ENCODE data around the gene NHERF2. TPM values are rescaled to one million over a fixed set of nuclear protein-coding genes. Genes with fewer than 3 reads are reported as not detected.
A peak's percentile ranks its signal among the peaks of the same experiment; 100 is the strongest.
"Not testable (repeated sequence)": the region's sequence is repeated elsewhere in the genome, so short reads cannot be mapped to it uniquely, and the experiment has no call there.

NHERF2 gene
- polyA plus RNA-seq, 1 experiment = 107 TPM

- Histone ChIP-seq H3K27me3 (ENCODE audit: control insufficient read depth, insufficient read depth, low read length) (no peaks in the 10 kb centered on the region), H3K36me3 (ENCODE audit: control insufficient read depth, insufficient read depth, low read length) (peaks cover 9% of the 10 kb centered on the region), H3K4me3 (ENCODE audit: low read depth, low read length) (peak within 1 kb of the TSS; percentile 77)
- TF ChIP-seq CTCF (IDR thresholded peaks at IDR 0.05; ENCODE audit: insufficient read depth, low read depth, low read length) = no peak
- POLR2A ChIA-PET = no interaction called here
- no peak for DNase-seq (ENCODE audit: low read depth)
- CTCF ChIA-PET = interaction anchor here (2.8 kb wide), 1 partner anchor 13 kb away, joined by 10 read pairs; no protein-coding TSS in a partner anchor
Observed at GRCh38 chr16:2009791-2010510, 16.8 kb upstream of the NHERF2 start, which contains the start of gene ZNF598. Gene ZNF598, minus strand, starts transcription at chr16:2009821.

- POLR2A ChIA-PET; DNase-seq (ENCODE audit: low read depth); H3K4me3 ChIP-seq (ENCODE audit: low read depth, low read length); H3K36me3 ChIP-seq (ENCODE audit: control insufficient read depth, insufficient read depth, low read length); H3K27me3 ChIP-seq (ENCODE audit: control insufficient read depth, insufficient read depth, low read length): not testable (repeated sequence)
- CTCF ChIA-PET = interaction anchor here (1.3 to 2.9 kb wide), 4 partner anchors 8 to 129 kb away, joined by 3 to 12 read pairs (median 7); no protein-coding TSS in a partner anchor
Observed at GRCh38 chr16:2011726-2012125, 15.0 kb upstream of the NHERF2 start.

GRCh38 chr16:2013527-2013926 is 13.2 kb upstream of the NHERF2 start:
- H3K4me3 ChIP-seq (ENCODE audit: low read depth, low read length) = no peak overlapping the region
- POLR2A ChIA-PET = no interaction called here
- H3K27me3 ChIP-seq (ENCODE audit: control insufficient read depth, insufficient read depth, low read length) = no peaks in the 10 kb centered on the region
- DNase-seq (ENCODE audit: low read depth) = no peak
- CTCF ChIA-PET = interaction anchor here (0.7 to 2.9 kb wide), 7 partner anchors 9 to 211 kb away, joined by 3 to 12 read pairs (median 4); no protein-coding TSS in a partner anchor
- H3K36me3 ChIP-seq (ENCODE audit: control insufficient read depth, insufficient read depth, low read length) = no peaks in the 10 kb centered on the region
- no peak for TF ChIP-seq CTCF (IDR thresholded peaks at IDR 0.05; ENCODE audit: insufficient read depth, low read depth, low read length)

GRCh38 chr16:2015117-2015946 is 11.4 kb upstream of the NHERF2 start:
- TF ChIP-seq CTCF (IDR thresholded peaks at IDR 0.05; ENCODE audit: insufficient read depth, low read depth, low read length) = no peak
- no peaks in the 10 kb centered on the region for H3K36me3 ChIP-seq (ENCODE audit: control insufficient read depth, insufficient read depth, low read length)
- POLR2A ChIA-PET = no interaction called here
- H3K4me3 ChIP-seq (ENCODE audit: low read depth, low read length) = no peak overlapping the region
- no peak for DNase-seq (ENCODE audit: low read depth)
- CTCF ChIA-PET = interaction anchor here (0.7 to 3.4 kb wide), 3 partner anchors 32 to 126 kb away, joined by 3 to 15 read pairs (median 5); partner anchors contain the start of genes NTHL1 and TSC2
- peaks cover 6% of the 10 kb centered on the region; the same call in 1 of the 2 replicates for H3K27me3 ChIP-seq (ENCODE audit: control insufficient read depth, insufficient read depth, low read length)

GRCh38 chr16:2015947-2016208 is 10.8 kb upstream of the NHERF2 start:
- no peak for TF ChIP-seq CTCF (IDR thresholded peaks at IDR 0.05; ENCODE audit: insufficient read depth, low read depth, low read length)
- ChIA-PET CTCF (interaction anchor here (1.5 to 3.4 kb wide), 2 partner anchors 32 to 125 kb away, joined by 5 to 15 read pairs; partner anchors contain the start of genes NTHL1 and TSC2), POLR2A (no interaction called here)
- DNase-seq (ENCODE audit: low read depth) = no peak
- H3K4me3 ChIP-seq (ENCODE audit: low read depth, low read length) = no peak overlapping the region
- peaks cover 6% of the 10 kb centered on the region; the same call in 1 of the 2 replicates for H3K27me3 ChIP-seq (ENCODE audit: control insufficient read depth, insufficient read depth, low read length)
- H3K36me3 ChIP-seq (ENCODE audit: control insufficient read depth, insufficient read depth, low read length) = no peaks in the 10 kb centered on the region

All from BJ (cell line).